OCI-LY1 (cell line): ENCODE data around the gene MOSMO.

ENCODE experiments used
- H2AFZ ChIP-seq: fragments of 200-600 bp; sonication (generic), shearing (Covaris generic); 2 replicates; pipeline ENCODE4 v1.6.0; 2014; ENCODE audit warnings: antibody characterized with exemption, mild to moderate bottlenecking, low read length
- H3F3A ChIP-seq: fragments of 200-600 bp; sonication (generic), shearing (Covaris generic); 2 replicates; pipeline ENCODE4 v1.6.0; 2014; ENCODE audit warnings: mild to moderate bottlenecking, antibody characterized with exemption, low read length, moderate library complexity; ENCODE audit not compliant: insufficient read depth
- H3K27ac ChIP-seq: fragments of 200-600 bp; sonication (generic); 2 replicates; pipeline ENCODE4 v1.5.1; 2014; ENCODE audit warnings: low read length, mixed run types, mild to moderate bottlenecking, low read depth; ENCODE audit not compliant: poor library complexity, severe bottlenecking
- H3K27me3 ChIP-seq: fragments of 200-600 bp; sonication (generic); 2 replicates; pipeline ENCODE4 v1.6.0; 2014; ENCODE audit warnings: antibody characterized with exemption, mild to moderate bottlenecking, low read length, moderate library complexity; ENCODE audit not compliant: insufficient read depth
- H3K36me3 ChIP-seq: fragments of 200-600 bp; sonication (generic); 2 replicates; pipeline ENCODE4 v1.6.1; 2014; ENCODE audit warnings: mild to moderate bottlenecking, antibody characterized with exemption, low read length, moderate library complexity, mixed read lengths; ENCODE audit not compliant: insufficient read depth
- H3K4me1 ChIP-seq: fragments of 200-600 bp; sonication (generic); 2 replicates; pipeline ENCODE4 v1.5.1; 2014; ENCODE audit warnings: mild to moderate bottlenecking, low read length, moderate library complexity; ENCODE audit not compliant: insufficient read depth, severe bottlenecking
- H3K4me2 ChIP-seq: fragments of 200-600 bp; sonication (generic), shearing (Covaris generic); 2 replicates; pipeline ENCODE4 v1.6.1; 2014; ENCODE audit warnings: low read length
- H3K4me3 ChIP-seq: fragments of 200-600 bp; sonication (generic); 2 replicates; pipeline ENCODE4 v1.5.1; 2014; ENCODE audit warnings: low read length, low read depth, mild to moderate bottlenecking, mixed read lengths; ENCODE audit not compliant: poor library complexity, severe bottlenecking
- H3K79me2 ChIP-seq: fragments of 200-600 bp; shearing (Covaris generic); 2 replicates; pipeline ENCODE4 v1.6.1; 2016; ENCODE audit warnings: mixed run types, low read length, mixed read lengths; ENCODE audit not compliant: insufficient read depth
- H3K9ac ChIP-seq: fragments of 200-600 bp; sonication (generic), shearing (Covaris generic); 2 replicates; pipeline ENCODE4 v1.6.1; 2014; ENCODE audit warnings: mild to moderate bottlenecking, low read length, mixed read lengths
- H3K9me2 ChIP-seq: fragments of 200-600 bp; sonication (generic), shearing (Covaris generic); 2 replicates; pipeline ENCODE4 v1.6.1; 2014; ENCODE audit warnings: low read depth, mild to moderate bottlenecking, low read length, mixed read lengths
- H3K9me3 ChIP-seq: fragments of 200-600 bp; shearing (Covaris generic); 2 replicates; pipeline ENCODE4 v1.6.1; 2014; ENCODE audit warnings: low read length, mixed read lengths
- H4K20me1 ChIP-seq: fragments of 200-600 bp; sonication (generic), shearing (Covaris generic); 2 replicates; pipeline ENCODE4 v1.6.0; 2016; ENCODE audit warnings: mild to moderate bottlenecking, low read length; ENCODE audit not compliant: insufficient read depth
- EZH2 ChIP-seq: fragments of 200-600 bp; sonication (generic), shearing (Covaris generic); IDR thresholded peaks from 2 replicates; pipeline ENCODE4 v1.8.0; 2017; ENCODE audit warnings: borderline replicate concordance, mixed run types, mild to moderate bottlenecking, antibody characterized with exemption, low read length, moderate library complexity, mixed read lengths
- TF ChIP-seq, protein P1 (sequence below): fragments of 200-600 bp; sonication (generic), shearing (Covaris generic); IDR thresholded peaks from 2 replicates; pipeline ENCODE4 v1.5.1; 2017; ENCODE audit warnings: mild to moderate bottlenecking, antibody characterized with exemption, low read length, moderate library complexity, mixed read lengths

The MOSMO gene

GRCh38 chr16:21984062-21984461 is 23.8 kb upstream of the MOSMO start:
- Histone ChIP-seq H3K79me2 (no peaks in the 10 kb centered on the region), H4K20me1 (no peaks in the 10 kb centered on the region), H3K27me3 (no peaks in the 10 kb centered on the region), H3K4me1 (no peaks in the 10 kb centered on the region), H3K9ac (no peak overlapping the region), H3F3A (peaks cover 5% of the 10 kb centered on the region; the same call in 1 of the 2 replicates), H3K4me3 (no peak overlapping the region), H3K9me2 (no peaks in the 10 kb centered on the region), H3K4me2 (no peak overlapping the region), H3K36me3 (peaks cover 70% of the 10 kb centered on the region), H3K9me3 (no peaks in the 10 kb centered on the region), H2AFZ (no peak overlapping the region), H3K27ac (no peak overlapping the region)
- TF ChIP-seq, protein P1, sequence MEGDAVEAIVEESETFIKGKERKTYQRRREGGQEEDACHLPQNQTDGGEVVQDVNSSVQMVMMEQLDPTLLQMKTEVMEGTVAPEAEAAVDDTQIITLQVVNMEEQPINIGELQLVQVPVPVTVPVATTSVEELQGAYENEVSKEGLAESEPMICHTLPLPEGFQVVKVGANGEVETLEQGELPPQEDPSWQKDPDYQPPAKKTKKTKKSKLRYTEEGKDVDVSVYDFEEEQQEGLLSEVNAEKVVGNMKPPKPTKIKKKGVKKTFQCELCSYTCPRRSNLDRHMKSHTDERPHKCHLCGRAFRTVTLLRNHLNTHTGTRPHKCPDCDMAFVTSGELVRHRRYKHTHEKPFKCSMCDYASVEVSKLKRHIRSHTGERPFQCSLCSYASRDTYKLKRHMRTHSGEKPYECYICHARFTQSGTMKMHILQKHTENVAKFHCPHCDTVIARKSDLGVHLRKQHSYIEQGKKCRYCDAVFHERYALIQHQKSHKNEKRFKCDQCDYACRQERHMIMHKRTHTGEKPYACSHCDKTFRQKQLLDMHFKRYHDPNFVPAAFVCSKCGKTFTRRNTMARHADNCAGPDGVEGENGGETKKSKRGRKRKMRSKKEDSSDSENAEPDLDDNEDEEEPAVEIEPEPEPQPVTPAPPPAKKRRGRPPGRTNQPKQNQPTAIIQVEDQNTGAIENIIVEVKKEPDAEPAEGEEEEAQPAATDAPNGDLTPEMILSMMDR: no peak
- TF ChIP-seq EZH2: no peak

DNA sequence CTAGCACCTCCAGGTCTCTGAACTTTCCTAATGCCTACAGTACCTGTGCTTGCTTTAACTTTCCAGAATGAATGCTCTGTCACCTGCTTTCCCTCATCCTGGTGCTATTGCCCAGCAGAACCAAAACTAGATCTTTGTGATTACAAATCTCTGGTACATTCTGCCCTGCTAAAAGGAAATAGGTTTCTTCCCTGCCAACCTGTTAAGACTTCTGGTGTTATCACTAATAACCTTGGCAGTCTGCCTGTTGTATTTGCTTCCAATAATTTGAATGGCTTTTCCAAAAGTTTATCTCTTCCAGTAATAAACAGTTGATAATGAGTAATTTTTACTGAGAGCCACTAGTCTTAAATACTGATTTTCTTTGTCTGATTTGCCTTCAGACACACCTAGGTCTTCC is 22.4 kb upstream of the MOSMO start:
- Histone ChIP-seq H4K20me1 (no peaks in the 10 kb centered on the region), H3K4me2 (no peak overlapping the region), H3F3A (peaks cover 5% of the 10 kb centered on the region; the same call in 1 of the 2 replicates), H3K4me3 (no peak overlapping the region), H3K9me3 (no peaks in the 10 kb centered on the region), H3K27me3 (no peaks in the 10 kb centered on the region), H2AFZ (no peak overlapping the region), H3K9me2 (no peaks in the 10 kb centered on the region), H3K79me2 (no peaks in the 10 kb centered on the region), H3K4me1 (no peaks in the 10 kb centered on the region), H3K36me3 (peaks cover 55% of the 10 kb centered on the region), H3K9ac (no peak overlapping the region), H3K27ac (no peak overlapping the region)
- TF ChIP-seq, protein P1: no peak
- no peak for TF ChIP-seq EZH2

GRCh38 chr16:21986692-21987246 is 21.1 kb upstream of the MOSMO start:
- H4K20me1 ChIP-seq: no peaks in the 10 kb centered on the region
- no peak for TF ChIP-seq EZH2
- TF ChIP-seq, protein P1: no peak
- H2AFZ ChIP-seq: no peak overlapping the region
- H3K9ac ChIP-seq: no peak overlapping the region
- H3F3A ChIP-seq: peaks cover 5% of the 10 kb centered on the region; the same call in 1 of the 2 replicates
- H3K9me3 ChIP-seq: no peaks in the 10 kb centered on the region
- peaks cover 43% of the 10 kb centered on the region for H3K36me3 ChIP-seq
- H3K79me2 ChIP-seq: no peaks in the 10 kb centered on the region
- H3K27ac ChIP-seq: no peak overlapping the region
- H3K4me2 ChIP-seq: no peak overlapping the region
- H3K4me3 ChIP-seq: no peak overlapping the region
- no peaks in the 10 kb centered on the region for H3K4me1 ChIP-seq
- H3K27me3 ChIP-seq: no peaks in the 10 kb centered on the region
- no peaks in the 10 kb centered on the region for H3K9me2 ChIP-seq
